ENCODE results near the gene SNRPA. TPM values are rescaled to one million over a fixed set of nuclear protein-coding genes. Genes with fewer than 3 reads are reported as not detected.
"Not testable (repeated sequence)": the region's sequence is repeated elsewhere in the genome, so short reads cannot be mapped to it uniquely, and the experiment has no call there.

The SNRPA gene
- total RNA-seq, 2 donors from 2014 or later, result 70.3 to 92.2 TPM

DNA sequence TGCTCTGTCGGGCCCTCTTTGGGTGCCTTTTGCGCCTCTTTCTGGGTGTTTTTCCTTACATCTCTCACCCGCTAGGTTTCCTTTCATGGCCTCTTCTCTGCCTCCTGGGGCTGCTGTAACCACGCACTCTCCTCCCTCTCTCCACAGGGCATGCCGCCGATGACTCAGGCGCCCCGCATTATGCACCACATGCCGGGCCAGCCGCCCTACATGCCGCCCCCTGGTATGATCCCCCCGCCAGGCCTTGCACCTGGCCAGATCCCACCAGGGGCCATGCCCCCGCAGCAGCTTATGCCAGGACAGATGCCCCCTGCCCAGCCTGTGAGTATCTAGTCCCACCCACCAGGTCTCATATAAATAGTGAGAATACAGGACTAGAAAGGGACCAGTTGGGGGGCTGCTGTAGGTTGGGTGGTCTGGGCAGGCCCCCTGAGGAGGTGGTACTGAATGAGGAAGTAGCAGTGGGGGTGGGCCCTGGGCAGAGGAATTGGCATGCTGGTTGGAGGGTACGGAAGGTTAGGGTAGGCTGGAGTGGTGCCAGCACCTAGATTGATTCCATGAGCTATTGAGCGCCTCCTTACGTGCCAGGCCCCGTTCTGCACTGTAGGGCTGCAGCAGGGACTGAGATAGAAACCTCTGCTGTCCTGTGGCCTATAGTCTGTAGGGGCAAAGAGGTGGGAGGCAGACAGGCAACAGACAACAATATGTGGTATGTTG lies 11.9 kb downstream of the SNRPA start:
- intact Hi-C loops (cut with DNase I), result no loop called here
- H3K36me3 ChIP-seq, result peaks cover 27 to 47% of the 10 kb centered on the region in 2 donors
- H3K4me1 ChIP-seq (replicated peaks), result no peaks in the 10 kb centered on the region
- no peak overlapping the region for H3K27ac ChIP-seq
- H3K27me3 ChIP-seq (replicated peaks; ENCODE audit: insufficient read depth), result no peaks in the 10 kb centered on the region
- WGBS, result 95% methylated on average over 17 of the region's 17 CpGs
- no peak for TF ChIP-seq POLR2A (IDR thresholded peaks at IDR 0.05)
- no peak for TF ChIP-seq POLR2AphosphoS5 (IDR thresholded peaks at IDR 0.05)
- TF ChIP-seq, protein P1, sequence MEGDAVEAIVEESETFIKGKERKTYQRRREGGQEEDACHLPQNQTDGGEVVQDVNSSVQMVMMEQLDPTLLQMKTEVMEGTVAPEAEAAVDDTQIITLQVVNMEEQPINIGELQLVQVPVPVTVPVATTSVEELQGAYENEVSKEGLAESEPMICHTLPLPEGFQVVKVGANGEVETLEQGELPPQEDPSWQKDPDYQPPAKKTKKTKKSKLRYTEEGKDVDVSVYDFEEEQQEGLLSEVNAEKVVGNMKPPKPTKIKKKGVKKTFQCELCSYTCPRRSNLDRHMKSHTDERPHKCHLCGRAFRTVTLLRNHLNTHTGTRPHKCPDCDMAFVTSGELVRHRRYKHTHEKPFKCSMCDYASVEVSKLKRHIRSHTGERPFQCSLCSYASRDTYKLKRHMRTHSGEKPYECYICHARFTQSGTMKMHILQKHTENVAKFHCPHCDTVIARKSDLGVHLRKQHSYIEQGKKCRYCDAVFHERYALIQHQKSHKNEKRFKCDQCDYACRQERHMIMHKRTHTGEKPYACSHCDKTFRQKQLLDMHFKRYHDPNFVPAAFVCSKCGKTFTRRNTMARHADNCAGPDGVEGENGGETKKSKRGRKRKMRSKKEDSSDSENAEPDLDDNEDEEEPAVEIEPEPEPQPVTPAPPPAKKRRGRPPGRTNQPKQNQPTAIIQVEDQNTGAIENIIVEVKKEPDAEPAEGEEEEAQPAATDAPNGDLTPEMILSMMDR (IDR thresholded peaks at IDR 0.05), result no peak
- no peak overlapping the region for H3K4me3 ChIP-seq
- no peaks in the 10 kb centered on the region for H3K9me3 ChIP-seq
- DNase-seq (ENCODE audit: low spot score), result no peak

- no peak for DNase-seq (ENCODE audit: low spot score)
- no peak overlapping the region for H3K4me3 ChIP-seq
- intact Hi-C loops (cut with DNase I), result no loop called here
- 85% methylated on average over 7 of the region's 7 CpGs for whole genome bisulfite sequencing
- H3K4me1 ChIP-seq (replicated peaks), result no peaks in the 10 kb centered on the region
- no peak overlapping the region for H3K27ac ChIP-seq
- H3K27me3 ChIP-seq (replicated peaks; ENCODE audit: insufficient read depth), result no peaks in the 10 kb centered on the region
- peaks cover 22 to 47% of the 10 kb centered on the region in 2 donors for H3K36me3 ChIP-seq
- TF ChIP-seq POLR2A (IDR thresholded peaks at IDR 0.05), result no peak
- TF ChIP-seq POLR2AphosphoS5 (IDR thresholded peaks at IDR 0.05), result no peak
- no peaks in the 10 kb centered on the region for H3K9me3 ChIP-seq
Measured at GRCh38 chr19:40763526-40763925, 12.5 kb downstream of the SNRPA start.

GRCh38 chr19:40763963-40764362 lies 13.0 kb downstream of the SNRPA start:
- DNase-seq (ENCODE audit: low spot score), result no peak
- Histone ChIP-seq H3K9me3 (no peaks in the 10 kb centered on the region), H3K36me3 (peaks cover 22 to 47% of the 10 kb centered on the region in 2 donors), H3K27me3 (replicated peaks; ENCODE audit: insufficient read depth) (no peaks in the 10 kb centered on the region), H3K4me3 (no peak overlapping the region), H3K4me1 (replicated peaks) (no peaks in the 10 kb centered on the region), H3K27ac (no peak overlapping the region)
- WGBS, result 92% methylated on average over 10 of the region's 10 CpGs
- TF ChIP-seq POLR2AphosphoS5 (IDR thresholded peaks at IDR 0.05), result no peak
- intact Hi-C loops (cut with DNase I), result no loop called here

DNA sequence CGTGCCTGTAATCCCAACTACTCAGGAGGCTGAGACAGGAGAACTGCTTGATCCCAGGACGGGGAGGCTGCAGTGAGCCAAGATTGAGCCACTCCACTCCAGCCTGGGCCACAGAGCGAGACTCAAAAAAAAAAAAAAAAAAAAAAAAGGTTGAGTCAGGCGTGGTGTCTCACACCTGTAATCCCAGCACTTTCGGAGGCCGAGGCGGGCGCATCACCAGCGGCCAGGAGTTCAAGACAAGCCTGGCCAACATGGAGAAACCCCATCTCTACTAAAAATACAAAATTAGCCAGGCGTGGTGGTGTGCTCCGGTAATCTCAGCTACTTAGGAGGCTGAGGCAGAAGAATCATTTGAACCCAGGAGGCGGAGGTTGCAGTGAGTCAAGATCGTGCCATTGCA lies 15.4 kb downstream of the SNRPA start:
- H3K9me3 ChIP-seq; DNase-seq (ENCODE audit: low spot score); H3K4me3 ChIP-seq; intact Hi-C loops (cut with DNase I); H3K27me3 ChIP-seq (replicated peaks; ENCODE audit: insufficient read depth); H3K4me1 ChIP-seq (replicated peaks); H3K27ac ChIP-seq: not testable (repeated sequence)
- 93% methylated on average over 13 of the region's 13 CpGs for WGBS
- H3K36me3 ChIP-seq, result peaks cover 22 to 39% of the 10 kb centered on the region in 2 donors

GRCh38 chr19:40768869-40769268 lies 17.9 kb downstream of the SNRPA start:
- H3K4me3 ChIP-seq, result no peak overlapping the region
- no peak for TF ChIP-seq POLR2AphosphoS5 (IDR thresholded peaks at IDR 0.05)
- TF ChIP-seq POLR2A (IDR thresholded peaks at IDR 0.05), result no peak
- TF ChIP-seq, protein P1 (IDR thresholded peaks at IDR 0.05), result no peak
- 73% methylated on average over 5 of the region's 5 CpGs for WGBS
- intact Hi-C loops (cut with DNase I), result no loop called here
- H3K27ac ChIP-seq, result no peak overlapping the region
- no peak for DNase-seq (ENCODE audit: low spot score)
- no peaks in the 10 kb centered on the region for H3K9me3 ChIP-seq
- peaks cover 8 to 16% of the 10 kb centered on the region in 2 donors for H3K36me3 ChIP-seq
- no peaks in the 10 kb centered on the region for H3K4me1 ChIP-seq (replicated peaks)
- no peaks in the 10 kb centered on the region for H3K27me3 ChIP-seq (replicated peaks; ENCODE audit: insufficient read depth)

DNA sequence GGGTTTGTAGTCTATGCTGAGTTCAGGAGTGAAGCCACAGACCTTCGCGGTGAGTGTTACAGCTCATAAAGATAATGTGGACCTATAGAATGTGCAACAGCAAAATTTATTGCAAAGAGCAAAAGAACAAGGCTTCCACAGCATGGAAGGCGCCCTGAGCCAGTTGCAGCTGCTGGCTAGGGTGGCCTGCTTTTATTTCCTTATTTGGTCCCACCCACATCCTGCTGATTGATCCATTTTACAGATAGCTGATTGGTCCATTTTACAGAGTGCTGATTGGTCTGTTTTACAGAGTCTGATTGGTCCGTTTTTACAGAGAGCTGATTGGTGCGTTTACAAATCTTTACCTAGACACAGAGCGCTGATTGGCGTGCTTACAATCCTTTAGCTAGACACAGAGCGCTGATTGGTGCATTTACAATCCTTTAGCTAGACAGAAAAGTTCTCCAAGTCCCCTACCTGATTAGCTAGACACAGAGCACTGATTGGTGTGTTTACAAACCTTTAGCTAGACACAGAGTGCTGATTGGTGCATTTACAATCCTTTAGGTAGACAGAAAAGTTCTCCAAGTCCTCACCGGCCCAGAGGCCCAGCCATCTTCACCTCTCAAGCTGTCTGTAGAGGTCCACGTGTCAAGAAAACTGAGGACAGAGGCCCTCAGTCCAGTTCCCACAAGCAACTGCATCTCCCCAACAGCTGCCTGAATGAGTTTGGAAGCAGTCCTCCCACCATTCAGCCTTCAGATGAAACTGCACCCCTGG lies 20.3 kb downstream of the SNRPA start:
- WGBS, result 87% methylated on average over 10 of the region's 10 CpGs
- intact Hi-C loops (cut with DNase I), result not testable (repeated sequence)

More for the DNA sequence above, 20.3 kb downstream of the SNRPA start:
- not testable (repeated sequence) for H3K27me3 ChIP-seq (replicated peaks; ENCODE audit: insufficient read depth); H3K36me3 ChIP-seq; H3K4me1 ChIP-seq (replicated peaks); DNase-seq (ENCODE audit: low spot score); H3K27ac ChIP-seq; H3K4me3 ChIP-seq; H3K9me3 ChIP-seq
